HCT116 (cell line): Measurements from ENCODE around the gene FMOD. TPM values are rescaled to one million over a fixed set of nuclear protein-coding genes. Genes with fewer than 3 reads are reported as not detected.

Experiments
- ATAC-seq: fragments of 200-7000 bp; cut with Tn5 transposase; 2 replicates; pipeline ENCODE4 v1.9.1; 2020; ENCODE audit warnings: mild to moderate bottlenecking, moderate library complexity
- BruUV-seq: library from RNA; stranded (reverse); fragments of 400-500 nt; replicated peaks from 2 replicates; lab custom pipeline; 2021; lab: Mats Ljungman, UMichigan
- CTCF ChIA-PET: fragments of 300-600 bp; sonication (Branson Sonifier 250); formaldehyde crosslinking; loops from one replicate; lab custom pipeline; 2021; ENCODE audit warnings: antibody characterized with exemption; lab: Charles Lee
- POLR2A ChIA-PET: fragments of 300-600, 350-600 bp; sonication (Branson Sonifier 250); formaldehyde crosslinking; loops from one replicate; lab custom pipeline; 2021; ENCODE audit warnings: antibody characterized with exemption; lab: Charles Lee
- RAD21 ChIA-PET, 2 experiments: fragments of 300-600 bp; sonication (Branson Sonifier 250); formaldehyde crosslinking; loops; one replicate each; lab custom pipeline; 2023; ENCODE audit warnings: low total read pairs in 2 of 2; ENCODE audit not compliant: uncharacterized antibody in 2 of 2, unreplicated experiment in 2 of 2, low non-redundant PET in 1 of 2; lab: Charles Lee
- DNase-seq: peaks from one replicate; pipeline ENCODE4 v3.0.0-alpha.2; 2010; ENCODE audit warnings: low read depth, low spot score
- H2AFZ ChIP-seq: fragments of 200-600 bp; shearing (Covaris generic), sonication (generic); 2 replicates; pipeline ENCODE4 v1.6.1; 2017; ENCODE audit warnings: low read depth, mixed run types, mixed read lengths, antibody characterized with exemption, low read length; ENCODE audit not compliant: poor library complexity, severe bottlenecking
- H3K27ac ChIP-seq: 2 replicates; pipeline ENCODE4 v1.5.1; 2012; ENCODE audit warnings: low read depth, low read length
- H3K27me3 ChIP-seq: fragments of 200-600 bp; sonication (generic); 2 replicates; pipeline ENCODE4 v1.6.1; 2016; ENCODE audit warnings: mixed run types, low read length, mixed read lengths; ENCODE audit not compliant: insufficient read depth
- H3K36me3 ChIP-seq, 2 experiments: fragments of 200-500 bp in 1 of 2; fragments of 200-600 bp in 1 of 2; sonication (Bioruptor generic) in 1 of 2; sonication (generic) in 1 of 2; 2 replicates each; pipeline versions ENCODE4 v1.5.1 to v1.6.1; 2014 to 2016; ENCODE audit warnings: low read length in 2 of 2, inconsistent platforms in 1 of 2, mixed read lengths in 1 of 2, mixed run types in 1 of 2; ENCODE audit not compliant: insufficient read depth in 2 of 2, control insufficient read depth in 1 of 2
- H3K4me1 ChIP-seq, 2 experiments: fragments of 200-600 bp in 1 of 2; sonication (generic) in 1 of 2; 2 replicates each; pipeline versions ENCODE4 v1.5.1 to v1.6.1; 2012 to 2017; ENCODE audit warnings: low read length in 2 of 2, inconsistent platforms in 1 of 2, mild to moderate bottlenecking in 1 of 2, mixed read lengths in 1 of 2, mixed run types in 1 of 2, moderate library complexity in 1 of 2; ENCODE audit not compliant: insufficient read depth in 2 of 2, control insufficient read depth in 1 of 2
- H3K4me2 ChIP-seq: fragments of 200-600 bp; sonication (generic); 2 replicates; pipeline ENCODE4 v1.6.1; 2017; ENCODE audit warnings: mixed run types, low read length, mixed read lengths
- H3K4me3 ChIP-seq, 2 experiments: fragments of 200-600 bp in 1 of 2; sonication (generic) in 1 of 2; replicated peaks in 1 of 2; 2 replicates each; pipeline ENCODE4 v1.5.1; 2011 to 2016; ENCODE audit warnings: low read length in 2 of 2, control low read depth in 1 of 2, low read depth in 1 of 2, mild to moderate bottlenecking in 1 of 2, mixed read lengths in 1 of 2, mixed run types in 1 of 2
- H3K79me2 ChIP-seq: fragments of 200-600 bp; sonication (generic); 2 replicates; pipeline ENCODE4 v1.6.1; 2017; ENCODE audit warnings: mild to moderate bottlenecking, mixed run types, low read length, moderate library complexity, mixed read lengths; ENCODE audit not compliant: insufficient read depth
- H3K9ac ChIP-seq: fragments of 200-600 bp; sonication (generic); 2 replicates; pipeline ENCODE4 v1.6.1; 2016; ENCODE audit warnings: low read length, mixed read lengths
- H3K9me2 ChIP-seq: fragments of 200-600 bp; sonication (generic), shearing (Covaris generic); 2 replicates; pipeline ENCODE4 v1.6.1; 2017; ENCODE audit warnings: mixed run types, mild to moderate bottlenecking, moderate library complexity; ENCODE audit not compliant: insufficient read depth
- H3K9me3 ChIP-seq, 2 experiments: fragments of 200-500 bp in 1 of 2; fragments of 200-600 bp in 1 of 2; sonication (Bioruptor generic) in 1 of 2; sonication (generic) in 1 of 2; 2 replicates each; pipeline ENCODE4 v1.6.1; 2014 to 2017; ENCODE audit warnings: low read length in 2 of 2, mixed read lengths in 2 of 2, inconsistent platforms in 1 of 2, low read depth in 1 of 2, mild to moderate bottlenecking in 1 of 2, mixed run types in 1 of 2, moderate library complexity in 1 of 2; ENCODE audit not compliant: control insufficient read depth in 1 of 2, insufficient read depth in 1 of 2
- H4K20me1 ChIP-seq: fragments of 200-600 bp; sonication (generic), shearing (Covaris generic); 2 replicates; pipeline ENCODE4 v1.6.1; 2017; ENCODE audit warnings: mixed run types, mild to moderate bottlenecking, moderate library complexity; ENCODE audit not compliant: insufficient read depth
- ELF1 ChIP-seq: IDR thresholded peaks from 2 replicates; pipeline ENCODE4 v1.6.1; 2012; ENCODE audit warnings: low read depth, borderline replicate concordance
- EZH2 ChIP-seq: fragments of 200-600 bp; sonication (generic); IDR thresholded peaks from 2 replicates; pipeline ENCODE4 v1.6.1; 2017; ENCODE audit warnings: antibody characterized with exemption, mixed run types
- FOSL1 ChIP-seq: IDR thresholded peaks from 2 replicates; pipeline ENCODE4 v1.6.1; 2012; ENCODE audit warnings: low read depth
- POLR2AphosphoS5 ChIP-seq: IDR thresholded peaks from 2 replicates; pipeline ENCODE4 v1.6.1; 2011; ENCODE audit warnings: mild to moderate bottlenecking, low read depth, low read length, moderate library complexity
- RAD21 ChIP-seq: IDR thresholded peaks from 2 replicates; pipeline ENCODE4 v1.6.1; 2012; ENCODE audit warnings: low read depth, mild to moderate bottlenecking
- SRF ChIP-seq: IDR thresholded peaks from 2 replicates; pipeline ENCODE4 v1.6.1; 2012; ENCODE audit warnings: low read depth
- TCF7L2 ChIP-seq: IDR thresholded peaks from 2 replicates; pipeline ENCODE4 v1.7.0; 2011; ENCODE audit warnings: borderline replicate concordance, inconsistent platforms; ENCODE audit not compliant: insufficient read depth, insufficient read length; ENCODE audit errors: extremely low read depth
- ZFX ChIP-seq: fragments of 450-650 bp; IDR thresholded peaks from 2 replicates; pipeline ENCODE4 v1.6.1; 2017
- ZNF274 ChIP-seq: fragments of 200-500 bp; sonication (Bioruptor generic); IDR thresholded peaks from 2 replicates; pipeline ENCODE4 v1.6.1; 2014; ENCODE audit warnings: mild to moderate bottlenecking, low read depth, low read length, inconsistent platforms
- intact Hi-C: fragments of 100-400 bp; cut with micrococcal nuclease; formaldehyde crosslinking; loops from 2 replicates; pipeline ENCODE4 v1.10.0; 2022
- total RNA-seq: library from RNA; stranded (reverse); gene quantifications from one replicate; pipeline ENCODE4 v1.2.1, GENCODE V29; 2021; ENCODE audit not compliant: unreplicated experiment
- TF ChIP-seq, protein P1 (sequence below): IDR thresholded peaks from 2 replicates; pipeline ENCODE4 v1.6.1; 2012; ENCODE audit warnings: low read depth
- TF ChIP-seq, protein P2 (sequence below), 3 experiments: fragments of 200-600 bp in 1 of 3; sonication (generic) in 1 of 3; IDR thresholded peaks in 2 of 3; conservative IDR thresholded peaks in 1 of 3; 2 replicates each; pipeline ENCODE4 v1.5.1; 2012 to 2017; ENCODE audit warnings: low read depth in 2 of 3, low read length in 2 of 3, antibody characterized with exemption in 1 of 3, borderline replicate concordance in 1 of 3, control low read depth in 1 of 3, mild to moderate bottlenecking in 1 of 3, mixed read lengths in 1 of 3, mixed run types in 1 of 3, moderate library complexity in 1 of 3; ENCODE audit not compliant: insufficient read depth in 1 of 3
- TF ChIP-seq, protein P3 (sequence below): IDR thresholded peaks from 2 replicates; pipeline ENCODE4 v1.6.1; 2012

The FMOD gene
- total RNA-seq, 1 experiment from 2014 or later, result not detected

DNA sequence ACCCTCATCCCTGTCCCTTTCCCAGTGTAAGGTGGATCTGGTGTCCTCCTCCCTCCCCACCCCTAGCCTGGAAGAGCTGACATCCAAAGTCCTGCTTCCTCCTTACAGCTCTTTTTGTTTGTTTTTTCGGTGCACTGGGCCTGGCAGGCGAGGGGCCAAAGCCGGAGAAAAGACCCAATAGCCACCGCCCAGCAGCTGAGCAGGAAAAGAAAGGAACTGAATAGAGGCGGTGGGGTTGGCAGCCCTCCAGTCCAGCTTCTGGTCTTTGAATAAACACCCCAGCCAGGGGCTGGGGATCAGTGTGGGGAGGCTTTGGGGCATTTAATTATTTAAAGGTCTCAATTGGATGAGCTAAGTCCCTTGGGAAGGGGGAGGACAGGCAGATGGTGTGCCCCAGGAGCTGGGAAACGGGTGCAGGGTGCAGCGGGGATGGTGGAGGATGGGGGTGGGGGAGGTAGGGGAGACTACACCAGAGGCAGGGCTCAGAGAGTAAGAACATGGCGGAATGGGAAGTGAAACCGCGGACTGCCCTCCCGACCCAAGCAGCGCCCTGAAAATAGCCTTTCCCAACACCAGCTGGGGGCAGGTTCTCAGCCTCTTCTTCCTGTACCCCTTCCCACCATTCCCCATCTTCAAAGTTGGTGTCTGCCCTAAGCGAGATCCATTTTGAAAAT is 25.4 kb downstream of the FMOD start:
- DNase-seq (no peak), ATAC-seq (no peak)
- H3K4me2 ChIP-seq, result no peak overlapping the region
- H3K27ac ChIP-seq, result no peak overlapping the region
- H3K27me3 ChIP-seq, result peaks cover 11% of the 10 kb centered on the region; the same call in 1 of the 2 replicates
- no peak overlapping the region for H3K4me3 ChIP-seq
- intact Hi-C loops, result loop anchor here (2.0 kb wide), 1 partner anchor 45 kb away; no protein-coding TSS in a partner anchor
- no peaks in the 10 kb centered on the region for H3K9me2 ChIP-seq
- POLR2A ChIA-PET, result interaction anchor here (1.8 to 4.3 kb wide), 3 partner anchors 9 to 53 kb away, joined by 5 to 15 read pairs (median 6); no protein-coding TSS in a partner anchor
- H2AFZ ChIP-seq, result no peak overlapping the region
- no peaks in the 10 kb centered on the region for H3K9me3 ChIP-seq
- CTCF ChIA-PET, result interaction anchor here (0.7 kb wide), 2 partner anchors 17 to 162 kb away, joined by 3 to 4 read pairs; no protein-coding TSS in a partner anchor
- H3K36me3 ChIP-seq, result no peaks in the 10 kb centered on the region
- no peaks in the 10 kb centered on the region for H4K20me1 ChIP-seq
- no peaks in the 10 kb centered on the region for H3K79me2 ChIP-seq
- BruUV-seq, result no TSS peak
- RAD21 ChIA-PET, result no interaction called here
- H3K4me1 ChIP-seq, result peaks cover 11 to 18% of the 10 kb centered on the region in 2 experiments; a peak in 3 of 4 replicates
- no peak overlapping the region for H3K9ac ChIP-seq
- TF ChIP-seq, protein P1, sequence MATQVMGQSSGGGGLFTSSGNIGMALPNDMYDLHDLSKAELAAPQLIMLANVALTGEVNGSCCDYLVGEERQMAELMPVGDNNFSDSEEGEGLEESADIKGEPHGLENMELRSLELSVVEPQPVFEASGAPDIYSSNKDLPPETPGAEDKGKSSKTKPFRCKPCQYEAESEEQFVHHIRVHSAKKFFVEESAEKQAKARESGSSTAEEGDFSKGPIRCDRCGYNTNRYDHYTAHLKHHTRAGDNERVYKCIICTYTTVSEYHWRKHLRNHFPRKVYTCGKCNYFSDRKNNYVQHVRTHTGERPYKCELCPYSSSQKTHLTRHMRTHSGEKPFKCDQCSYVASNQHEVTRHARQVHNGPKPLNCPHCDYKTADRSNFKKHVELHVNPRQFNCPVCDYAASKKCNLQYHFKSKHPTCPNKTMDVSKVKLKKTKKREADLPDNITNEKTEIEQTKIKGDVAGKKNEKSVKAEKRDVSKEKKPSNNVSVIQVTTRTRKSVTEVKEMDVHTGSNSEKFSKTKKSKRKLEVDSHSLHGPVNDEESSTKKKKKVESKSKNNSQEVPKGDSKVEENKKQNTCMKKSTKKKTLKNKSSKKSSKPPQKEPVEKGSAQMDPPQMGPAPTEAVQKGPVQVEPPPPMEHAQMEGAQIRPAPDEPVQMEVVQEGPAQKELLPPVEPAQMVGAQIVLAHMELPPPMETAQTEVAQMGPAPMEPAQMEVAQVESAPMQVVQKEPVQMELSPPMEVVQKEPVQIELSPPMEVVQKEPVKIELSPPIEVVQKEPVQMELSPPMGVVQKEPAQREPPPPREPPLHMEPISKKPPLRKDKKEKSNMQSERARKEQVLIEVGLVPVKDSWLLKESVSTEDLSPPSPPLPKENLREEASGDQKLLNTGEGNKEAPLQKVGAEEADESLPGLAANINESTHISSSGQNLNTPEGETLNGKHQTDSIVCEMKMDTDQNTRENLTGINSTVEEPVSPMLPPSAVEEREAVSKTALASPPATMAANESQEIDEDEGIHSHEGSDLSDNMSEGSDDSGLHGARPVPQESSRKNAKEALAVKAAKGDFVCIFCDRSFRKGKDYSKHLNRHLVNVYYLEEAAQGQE, result no peak
- no peak for TF ChIP-seq ZFX
- no peak for TF ChIP-seq POLR2AphosphoS5

DNA sequence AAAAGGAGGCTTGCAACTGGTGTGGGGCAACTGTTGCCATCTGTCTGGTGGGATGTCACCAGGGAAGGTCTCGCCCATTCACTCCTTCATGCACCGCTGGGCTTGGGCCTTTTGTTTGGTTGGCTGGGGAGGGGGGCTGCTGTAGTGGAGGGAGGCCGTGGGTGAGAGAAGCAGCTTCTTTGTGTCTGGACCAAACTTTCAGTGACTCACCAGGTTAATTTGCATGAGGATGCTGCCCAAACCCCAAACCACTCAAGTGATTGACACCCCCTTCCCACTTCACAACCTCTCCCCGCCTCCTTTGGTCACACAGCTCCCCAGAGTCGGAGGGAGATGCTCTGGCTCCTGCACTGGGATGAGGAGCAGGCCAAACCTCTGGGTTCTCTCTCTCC is 25.9 kb downstream of the FMOD start:
- intact Hi-C loops, result no loop called here
- RAD21 ChIA-PET, result no interaction called here
- ATAC-seq (no peak), DNase-seq (no peak)
- peaks cover 11 to 18% of the 10 kb centered on the region in 2 experiments; a peak in 3 of 4 replicates for H3K4me1 ChIP-seq
- POLR2A ChIA-PET, result interaction anchor here (4.3 kb wide), 1 partner anchor 17 kb away, joined by 15 read pairs; no protein-coding TSS in a partner anchor
- H2AFZ ChIP-seq, result no peak overlapping the region
- CTCF ChIA-PET, result interaction anchor here (0.7 kb wide), 1 partner anchor 163 kb away, joined by 4 read pairs; no protein-coding TSS in a partner anchor
- no peaks in the 10 kb centered on the region for H4K20me1 ChIP-seq
- no peaks in the 10 kb centered on the region for H3K9me2 ChIP-seq
- no peak overlapping the region for H3K4me2 ChIP-seq
- H3K9me3 ChIP-seq, result no peaks in the 10 kb centered on the region
- H3K9ac ChIP-seq, result no peak overlapping the region
- H3K36me3 ChIP-seq, result no peaks in the 10 kb centered on the region
- no peak overlapping the region for H3K4me3 ChIP-seq
- no peaks in the 10 kb centered on the region for H3K79me2 ChIP-seq
- peaks cover 11% of the 10 kb centered on the region; the same call in 1 of the 2 replicates for H3K27me3 ChIP-seq
- no TSS peak for BruUV-seq
- no peak overlapping the region for H3K27ac ChIP-seq
- TF ChIP-seq ELF1, result no peak
- no peak for TF ChIP-seq FOSL1
- TF ChIP-seq POLR2AphosphoS5, result no peak
- TF ChIP-seq, protein P2, sequence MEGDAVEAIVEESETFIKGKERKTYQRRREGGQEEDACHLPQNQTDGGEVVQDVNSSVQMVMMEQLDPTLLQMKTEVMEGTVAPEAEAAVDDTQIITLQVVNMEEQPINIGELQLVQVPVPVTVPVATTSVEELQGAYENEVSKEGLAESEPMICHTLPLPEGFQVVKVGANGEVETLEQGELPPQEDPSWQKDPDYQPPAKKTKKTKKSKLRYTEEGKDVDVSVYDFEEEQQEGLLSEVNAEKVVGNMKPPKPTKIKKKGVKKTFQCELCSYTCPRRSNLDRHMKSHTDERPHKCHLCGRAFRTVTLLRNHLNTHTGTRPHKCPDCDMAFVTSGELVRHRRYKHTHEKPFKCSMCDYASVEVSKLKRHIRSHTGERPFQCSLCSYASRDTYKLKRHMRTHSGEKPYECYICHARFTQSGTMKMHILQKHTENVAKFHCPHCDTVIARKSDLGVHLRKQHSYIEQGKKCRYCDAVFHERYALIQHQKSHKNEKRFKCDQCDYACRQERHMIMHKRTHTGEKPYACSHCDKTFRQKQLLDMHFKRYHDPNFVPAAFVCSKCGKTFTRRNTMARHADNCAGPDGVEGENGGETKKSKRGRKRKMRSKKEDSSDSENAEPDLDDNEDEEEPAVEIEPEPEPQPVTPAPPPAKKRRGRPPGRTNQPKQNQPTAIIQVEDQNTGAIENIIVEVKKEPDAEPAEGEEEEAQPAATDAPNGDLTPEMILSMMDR (IDR thresholded peaks at IDR 0.05 in 2 of 3, conservative IDR thresholded peaks at IDR 0.05 in 1 of 3; ENCODE audit: borderline replicate concordance in 1 of 3, insufficient read depth in 1 of 3, low read depth in 2 of 3, low read length in 2 of 3), result no peak
- TF ChIP-seq, protein P3, sequence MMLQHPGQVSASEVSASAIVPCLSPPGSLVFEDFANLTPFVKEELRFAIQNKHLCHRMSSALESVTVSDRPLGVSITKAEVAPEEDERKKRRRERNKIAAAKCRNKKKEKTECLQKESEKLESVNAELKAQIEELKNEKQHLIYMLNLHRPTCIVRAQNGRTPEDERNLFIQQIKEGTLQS, result no peak
- no peak for TF ChIP-seq RAD21
- no peak for TF ChIP-seq ZNF274
- TF ChIP-seq SRF, result no peak
- no peak for TF ChIP-seq EZH2
- no peak for TF ChIP-seq TCF7L2
